ENCODE results near the gene COPG1. TPM values are rescaled to one million over a fixed set of nuclear protein-coding genes. Genes with fewer than 3 reads are reported as not detected.

COPG1 gene
- total and polyA plus RNA-seq, 9 of the 15 experiments (the other 6 are each of a cell fraction or from before 2014, with no cell fraction given), result 40.3 to 105 (median 62.4) TPM

- TF ChIP-seq ATF2 (CRISPR knock-in tag; IDR thresholded peaks at IDR 0.05) (no peak), TOE1 (IDR thresholded peaks at IDR 0.05; ENCODE audit: borderline replicate concordance) (0 out of 2 replicates have a peak, but pooled peaks have one; percentile 36), TOE1 (CRISPR knock-in tag; IDR thresholded peaks at IDR 0.05; ENCODE audit: borderline replicate concordance, low read depth) (no peak), GTF2F1 (IDR thresholded peaks at IDR 0.05; ENCODE audit: low read depth, low read length) (no peak), PKNOX1 (IDR thresholded peaks at IDR 0.05) (peak; percentile 7; the same call in 1 of the 2 replicates), TRIM24 (IDR thresholded peaks at IDR 0.05) (peak in 1 of 2 experiments; percentile 63; a peak in 1 of 4 replicates), ZNF184 (CRISPR knock-in tag; IDR thresholded peaks at IDR 0.05) (no peak), JUND (IDR thresholded peaks at IDR 0.05; ENCODE audit: borderline replicate concordance, low read depth, low read length) (peak; percentile 34; the same call in 1 of the 2 replicates), JUND (tag; IDR thresholded peaks at IDR 0.05; ENCODE audit: borderline replicate concordance, low read depth, low read length) (peak; percentile 52; the same call in 1 of the 3 replicates), FOSL1 (tag; conservative IDR thresholded peaks at IDR 0.05) (peak; percentile 45), BRD9 (IDR thresholded peaks at IDR 0.05; ENCODE audit: low read depth, partially characterized antibody) (peak; percentile 49), TFE3 (CRISPR knock-in tag; IDR thresholded peaks at IDR 0.05) (no peak), IRF9 (tag; IDR thresholded peaks at IDR 0.05) (peak; percentile 43; the same call in 1 of the 2 replicates), ARNT (IDR thresholded peaks at IDR 0.05) (peak in 1 of 2 experiments; percentile 69; a peak in 1 of 4 replicates), CEBPB (tag; IDR thresholded peaks at IDR 0.05) (peak; percentile 94), THRAP3 (IDR thresholded peaks at IDR 0.05; ENCODE audit: borderline replicate concordance) (no peak), ILK (tag; IDR thresholded peaks at IDR 0.05; ENCODE audit: borderline replicate concordance, low read depth) (no peak), CAMTA2 (CRISPR knock-in tag; conservative IDR thresholded peaks at IDR 0.05) (no peak), MCM2 (IDR thresholded peaks at IDR 0.05; ENCODE audit: low read depth) (no peak), ZNF699 (CRISPR knock-in tag; IDR thresholded peaks at IDR 0.05; ENCODE audit: insufficient replicate concordance) (no peak), SMARCA4 (IDR thresholded peaks at IDR 0.05) (peak; percentile 49; the same call in 1 of the 2 replicates), L3MBTL2 (IDR thresholded peaks at IDR 0.05) (peak; percentile 40; the same call in 1 of the 2 replicates), EP400 (IDR thresholded peaks at IDR 0.05) (peak; percentile 68), KLF6 (CRISPR knock-in tag; IDR thresholded peaks at IDR 0.05; ENCODE audit: borderline replicate concordance) (peak; percentile 56; the same call in 1 of the 2 replicates)
Measured at GRCh38 chr3:129238945-129239705, 10.3 kb upstream of the COPG1 start (continued).

Data from K562 (cell line).